Neural progenitor cell (in vitro differentiated cells): ENCODE measurements around the gene GJA5. TPM values are rescaled to one million over a fixed set of nuclear protein-coding genes. Genes with fewer than 3 reads are reported as not detected.

Experiments
- DNase-seq: peaks from one replicate; pipeline ENCODE4 v3.0.0-alpha.2; 2016; ENCODE audit warnings: low spot score
- H2AFZ ChIP-seq: fragments of 200-600 bp; sonication (generic); replicated peaks from 2 replicates; pipeline ENCODE4 v1.6.1; 2016; ENCODE audit warnings: antibody characterized with exemption
- H3F3A ChIP-seq: fragments of 200-600 bp; sonication (generic); 2 replicates; pipeline ENCODE4 v1.6.1; 2016; ENCODE audit warnings: antibody characterized with exemption, low read depth
- H3K27ac ChIP-seq: fragments of 200-600 bp; sonication (generic); 2 replicates; pipeline ENCODE4 v1.5.1; 2016; ENCODE audit warnings: mild to moderate bottlenecking
- H3K27me3 ChIP-seq: fragments of 200-600 bp; sonication (generic); 2 replicates; pipeline ENCODE4 v1.6.1; 2016; ENCODE audit warnings: mild to moderate bottlenecking, moderate library complexity
- H3K36me3 ChIP-seq: fragments of 200-600 bp; sonication (generic); 2 replicates; pipeline ENCODE4 v1.5.1; 2016
- H3K4me1 ChIP-seq: fragments of 200-600 bp; sonication (generic); 2 replicates; pipeline ENCODE4 v1.6.1; 2016; ENCODE audit warnings: mixed run types
- H3K4me2 ChIP-seq: fragments of 200-600 bp; sonication (generic); 2 replicates; pipeline ENCODE4 v1.6.1; 2016
- H3K4me3 ChIP-seq: fragments of 200-600 bp; sonication (generic); 2 replicates; pipeline ENCODE4 v1.5.1; 2016
- H3K79me2 ChIP-seq: fragments of 200-600 bp; sonication (generic); 2 replicates; pipeline ENCODE4 v1.6.1; 2016; ENCODE audit warnings: low read depth
- H3K9ac ChIP-seq: fragments of 200-600 bp; sonication (generic); 2 replicates; pipeline ENCODE4 v1.6.1; 2016
- H3K9me3 ChIP-seq: fragments of 200-600 bp; sonication (generic); 2 replicates; pipeline ENCODE4 v1.5.1; 2016; ENCODE audit warnings: low read depth
- H4K20me1 ChIP-seq: fragments of 200-600 bp; sonication (generic); 2 replicates; pipeline ENCODE4 v1.6.1; 2016; ENCODE audit warnings: low read depth
- H3K27ac Mint-ChIP-seq: 3 replicates; pipeline ENCODE4 v1.8.0; 2021; ENCODE audit warnings: mixed read lengths
- H3K27me3 Mint-ChIP-seq: 2 replicates; pipeline ENCODE4 v1.8.0; 2022; ENCODE audit warnings: low read depth, mild to moderate bottlenecking, inconsistent platforms, moderate library complexity, mixed read lengths; ENCODE audit not compliant: insufficient read depth
- H3K36me3 Mint-ChIP-seq: 3 replicates; pipeline ENCODE4 v1.8.0; 2021; ENCODE audit warnings: mixed read lengths
- H3K4me1 Mint-ChIP-seq: 3 replicates; pipeline ENCODE4 v1.8.0; 2021; ENCODE audit warnings: mixed read lengths
- H3K4me3 Mint-ChIP-seq: 3 replicates; pipeline ENCODE4 v1.8.0; 2021; ENCODE audit warnings: mild to moderate bottlenecking, moderate library complexity, mixed read lengths
- H3K9me3 Mint-ChIP-seq: 3 replicates; pipeline ENCODE4 v1.8.0; 2020; ENCODE audit warnings: mixed read lengths
- EZH2 ChIP-seq: fragments of 200-600 bp; sonication (generic); IDR thresholded peaks from 2 replicates; pipeline ENCODE4 v1.6.1; 2017; ENCODE audit warnings: antibody characterized with exemption, mild to moderate bottlenecking, moderate library complexity
- EZH2phosphoT487 ChIP-seq: fragments of 200-600 bp; sonication (generic); IDR thresholded peaks from 2 replicates; pipeline ENCODE4 v1.6.1; 2017; ENCODE audit warnings: antibody characterized with exemption
- total RNA-seq: library from RNA; depleted of rRNA; stranded (reverse); fragments of >200 nt; gene quantifications from 2 replicates; pipeline ENCODE4 v1.2.3, GENCODE V29; 2015; ENCODE audit warnings: low replicate concordance
- TF ChIP-seq, protein P1 (sequence below): fragments of 200-600 bp; sonication (generic); IDR thresholded peaks from 2 replicates; pipeline ENCODE4 v1.5.1; 2017; ENCODE audit warnings: antibody characterized with exemption, mild to moderate bottlenecking

Gene GJA5
- total RNA-seq, 1 donor from 2014 or later: 0.11 TPM

GRCh38 chr1:147798731-147799130 lies 38.3 kb upstream of the GJA5 start:
- H2AFZ ChIP-seq: no peak overlapping the region
- H3K27me3 ChIP-seq: no peaks in the 10 kb centered on the region
- no peaks in the 10 kb centered on the region for H3K4me1 ChIP-seq
- no peaks in the 10 kb centered on the region for H3K36me3 Mint-ChIP-seq
- no peak for DNase-seq
- no peaks in the 10 kb centered on the region for H3K9me3 Mint-ChIP-seq
- H3F3A ChIP-seq: no peaks in the 10 kb centered on the region
- no peak overlapping the region for H3K4me3 ChIP-seq
- H4K20me1 ChIP-seq: no peaks in the 10 kb centered on the region
- no peaks in the 10 kb centered on the region for H3K79me2 ChIP-seq
- H3K27ac Mint-ChIP-seq: no peak overlapping the region
- no peaks in the 10 kb centered on the region for H3K36me3 ChIP-seq
- no peak overlapping the region for H3K4me2 ChIP-seq
- peaks cover 2% of the 10 kb centered on the region for H3K27me3 Mint-ChIP-seq
- H3K4me1 Mint-ChIP-seq: no peaks in the 10 kb centered on the region
- TF ChIP-seq, protein P1, sequence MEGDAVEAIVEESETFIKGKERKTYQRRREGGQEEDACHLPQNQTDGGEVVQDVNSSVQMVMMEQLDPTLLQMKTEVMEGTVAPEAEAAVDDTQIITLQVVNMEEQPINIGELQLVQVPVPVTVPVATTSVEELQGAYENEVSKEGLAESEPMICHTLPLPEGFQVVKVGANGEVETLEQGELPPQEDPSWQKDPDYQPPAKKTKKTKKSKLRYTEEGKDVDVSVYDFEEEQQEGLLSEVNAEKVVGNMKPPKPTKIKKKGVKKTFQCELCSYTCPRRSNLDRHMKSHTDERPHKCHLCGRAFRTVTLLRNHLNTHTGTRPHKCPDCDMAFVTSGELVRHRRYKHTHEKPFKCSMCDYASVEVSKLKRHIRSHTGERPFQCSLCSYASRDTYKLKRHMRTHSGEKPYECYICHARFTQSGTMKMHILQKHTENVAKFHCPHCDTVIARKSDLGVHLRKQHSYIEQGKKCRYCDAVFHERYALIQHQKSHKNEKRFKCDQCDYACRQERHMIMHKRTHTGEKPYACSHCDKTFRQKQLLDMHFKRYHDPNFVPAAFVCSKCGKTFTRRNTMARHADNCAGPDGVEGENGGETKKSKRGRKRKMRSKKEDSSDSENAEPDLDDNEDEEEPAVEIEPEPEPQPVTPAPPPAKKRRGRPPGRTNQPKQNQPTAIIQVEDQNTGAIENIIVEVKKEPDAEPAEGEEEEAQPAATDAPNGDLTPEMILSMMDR: no peak
- TF ChIP-seq EZH2: no peak
- no peak for TF ChIP-seq EZH2phosphoT487
- no peaks in the 10 kb centered on the region for H3K9me3 ChIP-seq
- H3K27ac ChIP-seq: no peak overlapping the region
- no peak overlapping the region for H3K4me3 Mint-ChIP-seq
- H3K9ac ChIP-seq: no peak overlapping the region

DNA sequence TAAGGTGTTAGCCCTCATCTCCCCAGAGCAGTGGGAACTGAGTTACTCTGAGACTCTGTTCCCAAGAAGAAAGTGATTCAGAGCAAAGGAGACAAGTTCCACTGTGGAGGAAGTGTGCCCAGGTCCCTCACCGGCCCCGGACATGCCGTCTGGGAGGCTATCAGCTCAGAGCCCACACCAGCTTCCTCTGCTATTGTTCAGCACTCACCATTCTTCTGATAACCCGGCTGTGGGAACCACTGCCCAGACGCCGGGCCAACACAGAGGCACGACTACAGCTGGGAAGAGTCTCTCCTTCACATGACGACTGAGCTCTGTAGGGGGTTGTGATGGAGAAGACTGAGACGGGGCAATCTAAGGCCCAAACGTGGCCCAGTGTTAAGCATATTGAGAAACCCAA lies 34.2 kb upstream of the GJA5 start:
- H3K4me3 ChIP-seq: no peak overlapping the region
- H3K36me3 ChIP-seq: no peaks in the 10 kb centered on the region
- no peak overlapping the region for H3K27ac Mint-ChIP-seq
- no peaks in the 10 kb centered on the region for H3K79me2 ChIP-seq
- TF ChIP-seq EZH2 (no peak), EZH2phosphoT487 (no peak)
- TF ChIP-seq, protein P1: no peak
- H3K27me3 Mint-ChIP-seq: peaks cover 4% of the 10 kb centered on the region
- no peaks in the 10 kb centered on the region for H3K27me3 ChIP-seq
- no peaks in the 10 kb centered on the region for H3K36me3 Mint-ChIP-seq
- H3K9me3 ChIP-seq: no peaks in the 10 kb centered on the region
- H3K4me3 Mint-ChIP-seq: no peak overlapping the region
- no peaks in the 10 kb centered on the region for H3K4me1 Mint-ChIP-seq
- H3K4me2 ChIP-seq: no peak overlapping the region
- H4K20me1 ChIP-seq: no peaks in the 10 kb centered on the region
- no peaks in the 10 kb centered on the region for H3K9me3 Mint-ChIP-seq
- H3K9ac ChIP-seq: no peak overlapping the region
- H3F3A ChIP-seq: no peaks in the 10 kb centered on the region
- no peak overlapping the region for H3K27ac ChIP-seq
- H3K4me1 ChIP-seq: no peaks in the 10 kb centered on the region
- DNase-seq: no peak
- no peak overlapping the region for H2AFZ ChIP-seq

DNA sequence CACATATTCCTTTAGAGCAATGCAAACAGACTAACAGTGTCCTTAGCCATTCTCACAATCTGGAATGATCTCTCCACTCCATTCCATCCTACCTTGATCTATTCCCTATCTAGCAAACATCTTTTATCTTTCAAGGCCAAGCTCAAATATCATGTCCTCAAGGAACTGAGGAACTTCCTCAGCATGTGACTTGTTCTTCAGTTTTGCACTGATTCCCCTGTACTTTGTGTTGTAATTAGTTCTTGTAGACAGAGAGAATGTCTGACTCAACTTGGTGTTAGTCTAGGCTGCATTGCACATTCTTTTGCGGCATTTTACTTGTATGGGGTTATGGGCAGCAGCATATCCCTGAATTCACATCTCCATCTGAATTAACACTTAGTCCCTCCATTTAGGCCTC lies 31.5 kb upstream of the GJA5 start:
- DNase-seq: no peak
- H3F3A ChIP-seq: no peaks in the 10 kb centered on the region

More for the DNA sequence above, 31.5 kb upstream of the GJA5 start:
- H3K27ac ChIP-seq: no peak overlapping the region
- Mint-ChIP-seq H3K27ac (no peak overlapping the region), H3K4me1 (peaks cover 5% of the 10 kb centered on the region), H3K9me3 (peaks cover 3% of the 10 kb centered on the region), H3K36me3 (no peaks in the 10 kb centered on the region), H3K4me3 (no peak overlapping the region), H3K27me3 (peaks cover 7% of the 10 kb centered on the region)
- no peaks in the 10 kb centered on the region for H3K36me3 ChIP-seq
- no peaks in the 10 kb centered on the region for H3K4me1 ChIP-seq
- no peak overlapping the region for H3K4me2 ChIP-seq
- TF ChIP-seq EZH2phosphoT487: no peak
- no peak for TF ChIP-seq EZH2
- TF ChIP-seq, protein P1: no peak
- no peaks in the 10 kb centered on the region for H3K9me3 ChIP-seq
- H2AFZ ChIP-seq: no peak overlapping the region
- H4K20me1 ChIP-seq: no peaks in the 10 kb centered on the region
- H3K79me2 ChIP-seq: no peaks in the 10 kb centered on the region
- no peaks in the 10 kb centered on the region for H3K27me3 ChIP-seq
- H3K4me3 ChIP-seq: no peak overlapping the region
- no peak overlapping the region for H3K9ac ChIP-seq
